ENCODE results near the gene PYY. TPM values are rescaled to one million over a fixed set of nuclear protein-coding genes. Genes with fewer than 3 reads are reported as not detected.

The PYY gene
- total RNA-seq, 1 experiment from 2014 or later, result not detected

DNA sequence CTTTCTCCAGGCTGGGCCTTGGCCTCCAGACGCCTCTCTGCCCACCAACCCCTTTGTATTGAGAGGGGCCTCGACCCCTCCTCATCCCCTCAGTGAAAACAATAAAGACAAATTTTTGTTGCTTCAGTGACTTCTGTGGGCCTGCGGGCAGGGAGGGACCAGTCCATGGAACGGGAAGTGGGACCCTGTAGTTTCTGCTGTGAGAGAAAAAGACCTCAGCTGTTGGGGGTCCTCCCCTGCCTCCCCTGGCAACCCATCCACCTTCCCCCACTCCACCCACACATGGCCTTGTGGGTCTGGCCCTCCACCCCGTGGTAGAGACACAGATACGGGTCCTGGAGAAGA lies 14.9 kb downstream of the PYY start:
- H3K27me3 ChIP-seq (ENCODE audit: control insufficient read depth, insufficient read depth, low read length), result no peaks in the 10 kb centered on the region
- no TSS peak for BruUV-seq (replicated peaks)
- CTCF ChIA-PET, result interaction anchor here (1.2 kb wide), 1 partner anchor 61 kb away, joined by 8 read pairs; no protein-coding TSS in a partner anchor
- no peak for TF ChIP-seq TCF7L2 (IDR thresholded peaks at IDR 0.05; ENCODE audit: low read depth, low read length)
- TF ChIP-seq, protein P1, sequence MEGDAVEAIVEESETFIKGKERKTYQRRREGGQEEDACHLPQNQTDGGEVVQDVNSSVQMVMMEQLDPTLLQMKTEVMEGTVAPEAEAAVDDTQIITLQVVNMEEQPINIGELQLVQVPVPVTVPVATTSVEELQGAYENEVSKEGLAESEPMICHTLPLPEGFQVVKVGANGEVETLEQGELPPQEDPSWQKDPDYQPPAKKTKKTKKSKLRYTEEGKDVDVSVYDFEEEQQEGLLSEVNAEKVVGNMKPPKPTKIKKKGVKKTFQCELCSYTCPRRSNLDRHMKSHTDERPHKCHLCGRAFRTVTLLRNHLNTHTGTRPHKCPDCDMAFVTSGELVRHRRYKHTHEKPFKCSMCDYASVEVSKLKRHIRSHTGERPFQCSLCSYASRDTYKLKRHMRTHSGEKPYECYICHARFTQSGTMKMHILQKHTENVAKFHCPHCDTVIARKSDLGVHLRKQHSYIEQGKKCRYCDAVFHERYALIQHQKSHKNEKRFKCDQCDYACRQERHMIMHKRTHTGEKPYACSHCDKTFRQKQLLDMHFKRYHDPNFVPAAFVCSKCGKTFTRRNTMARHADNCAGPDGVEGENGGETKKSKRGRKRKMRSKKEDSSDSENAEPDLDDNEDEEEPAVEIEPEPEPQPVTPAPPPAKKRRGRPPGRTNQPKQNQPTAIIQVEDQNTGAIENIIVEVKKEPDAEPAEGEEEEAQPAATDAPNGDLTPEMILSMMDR (IDR thresholded peaks at IDR 0.05), result no peak
- no peak for TF ChIP-seq POLR2AphosphoS5 (IDR thresholded peaks at IDR 0.05; ENCODE audit: low read depth, low read length)
- TF ChIP-seq SIN3A (IDR thresholded peaks at IDR 0.05; ENCODE audit: borderline replicate concordance, insufficient read depth, low read depth, low read length), result no peak
- TF ChIP-seq, protein P2, sequence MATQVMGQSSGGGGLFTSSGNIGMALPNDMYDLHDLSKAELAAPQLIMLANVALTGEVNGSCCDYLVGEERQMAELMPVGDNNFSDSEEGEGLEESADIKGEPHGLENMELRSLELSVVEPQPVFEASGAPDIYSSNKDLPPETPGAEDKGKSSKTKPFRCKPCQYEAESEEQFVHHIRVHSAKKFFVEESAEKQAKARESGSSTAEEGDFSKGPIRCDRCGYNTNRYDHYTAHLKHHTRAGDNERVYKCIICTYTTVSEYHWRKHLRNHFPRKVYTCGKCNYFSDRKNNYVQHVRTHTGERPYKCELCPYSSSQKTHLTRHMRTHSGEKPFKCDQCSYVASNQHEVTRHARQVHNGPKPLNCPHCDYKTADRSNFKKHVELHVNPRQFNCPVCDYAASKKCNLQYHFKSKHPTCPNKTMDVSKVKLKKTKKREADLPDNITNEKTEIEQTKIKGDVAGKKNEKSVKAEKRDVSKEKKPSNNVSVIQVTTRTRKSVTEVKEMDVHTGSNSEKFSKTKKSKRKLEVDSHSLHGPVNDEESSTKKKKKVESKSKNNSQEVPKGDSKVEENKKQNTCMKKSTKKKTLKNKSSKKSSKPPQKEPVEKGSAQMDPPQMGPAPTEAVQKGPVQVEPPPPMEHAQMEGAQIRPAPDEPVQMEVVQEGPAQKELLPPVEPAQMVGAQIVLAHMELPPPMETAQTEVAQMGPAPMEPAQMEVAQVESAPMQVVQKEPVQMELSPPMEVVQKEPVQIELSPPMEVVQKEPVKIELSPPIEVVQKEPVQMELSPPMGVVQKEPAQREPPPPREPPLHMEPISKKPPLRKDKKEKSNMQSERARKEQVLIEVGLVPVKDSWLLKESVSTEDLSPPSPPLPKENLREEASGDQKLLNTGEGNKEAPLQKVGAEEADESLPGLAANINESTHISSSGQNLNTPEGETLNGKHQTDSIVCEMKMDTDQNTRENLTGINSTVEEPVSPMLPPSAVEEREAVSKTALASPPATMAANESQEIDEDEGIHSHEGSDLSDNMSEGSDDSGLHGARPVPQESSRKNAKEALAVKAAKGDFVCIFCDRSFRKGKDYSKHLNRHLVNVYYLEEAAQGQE (IDR thresholded peaks at IDR 0.05; ENCODE audit: insufficient read depth in 1 of 2, low read depth in 2 of 2, low read length in 1 of 2), result no peak
- in situ Hi-C loops (cut with HindIII; ENCODE audit: low pct_unique_long_range_greater_than_20kb, low sequenced_read_pairs), result no loop called here
- H3K36me3 ChIP-seq (ENCODE audit: control insufficient read depth, insufficient read depth, low read length), result no peaks in the 10 kb centered on the region
- H3K9me3 ChIP-seq (ENCODE audit: control insufficient read depth, insufficient read depth, low read depth, low read length), result no peaks in the 10 kb centered on the region
- H3K4me1 ChIP-seq (ENCODE audit: control insufficient read depth, insufficient read depth, low read length), result no peaks in the 10 kb centered on the region
- intact Hi-C loops (cut with micrococcal nuclease; ENCODE audit: unreplicated experiment), result no loop called here
- no peak overlapping the region for H3K27ac ChIP-seq (ENCODE audit: low read length)
- DNase-seq (ENCODE audit: low read depth, low spot score) (no peak), ATAC-seq (no peak)
- POLR2A ChIA-PET, result no interaction called here
- H3K4me3 ChIP-seq (ENCODE audit: low read depth in 2 of 2, low read length in 2 of 2), result no peak overlapping the region

DNA sequence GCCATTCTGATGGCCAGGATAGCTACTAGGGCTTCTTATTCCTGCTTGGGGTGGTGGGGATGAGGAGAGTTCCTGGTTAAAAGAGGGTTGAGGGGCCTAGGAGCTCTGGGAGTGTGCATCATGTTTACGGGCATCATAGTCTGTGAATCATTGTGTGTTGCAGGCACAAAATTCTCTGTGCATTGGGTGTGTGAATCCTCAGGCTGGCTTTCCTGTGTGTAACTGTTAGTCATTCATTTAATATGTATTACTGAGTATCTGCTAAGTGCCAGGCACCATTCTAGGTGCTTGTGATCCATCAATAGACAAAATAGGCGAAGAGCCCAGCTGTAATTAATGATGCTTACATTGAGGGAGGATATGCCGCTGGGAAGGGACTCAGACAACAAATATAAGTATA lies 17.3 kb downstream of the PYY start:
- H3K9me3 ChIP-seq (ENCODE audit: control insufficient read depth, insufficient read depth, low read depth, low read length), result no peaks in the 10 kb centered on the region
- intact Hi-C loops (cut with micrococcal nuclease; ENCODE audit: unreplicated experiment), result no loop called here
- H3K27ac ChIP-seq (ENCODE audit: low read length), result no peak overlapping the region
- ATAC-seq, result no peak
- no peak for DNase-seq (ENCODE audit: low read depth, low spot score)
- CTCF ChIA-PET, result no interaction called here
- H3K4me3 ChIP-seq (ENCODE audit: low read depth in 2 of 2, low read length in 2 of 2), result no peak overlapping the region
- H3K27me3 ChIP-seq (ENCODE audit: control insufficient read depth, insufficient read depth, low read length), result no peaks in the 10 kb centered on the region
- POLR2A ChIA-PET, result interaction anchor here (0.5 kb wide), 1 partner anchor 363 kb away, joined by 5 read pairs; no protein-coding TSS in a partner anchor
- H3K36me3 ChIP-seq (ENCODE audit: control insufficient read depth, insufficient read depth, low read length), result no peaks in the 10 kb centered on the region
- no TSS peak for BruUV-seq (replicated peaks)
- in situ Hi-C loops (cut with HindIII; ENCODE audit: low pct_unique_long_range_greater_than_20kb, low sequenced_read_pairs), result no loop called here
- TF ChIP-seq POLR2AphosphoS5 (IDR thresholded peaks at IDR 0.05; ENCODE audit: low read depth, low read length), result no peak
- TF ChIP-seq, protein P2 (IDR thresholded peaks at IDR 0.05; ENCODE audit: insufficient read depth in 1 of 2, low read depth in 2 of 2, low read length in 1 of 2), result no peak
- no peak for TF ChIP-seq TCF7L2 (IDR thresholded peaks at IDR 0.05; ENCODE audit: low read depth, low read length)
- TF ChIP-seq, protein P1 (IDR thresholded peaks at IDR 0.05), result no peak
- TF ChIP-seq SIN3A (IDR thresholded peaks at IDR 0.05; ENCODE audit: borderline replicate concordance, insufficient read depth, low read depth, low read length), result no peak
- no peaks in the 10 kb centered on the region for H3K4me1 ChIP-seq (ENCODE audit: control insufficient read depth, insufficient read depth, low read length)
